CD4-positive, alpha-beta T cell treated with Interleukin-15 for 4 hours (primary cell): ENCODE measurements around the gene ZNF592.

Source experiments
- DNase-seq: peaks from one replicate; pipeline ENCODE4 v3.0.0-alpha.2; 2020; ENCODE audit warnings: low spot score

The ZNF592 gene

DNA sequence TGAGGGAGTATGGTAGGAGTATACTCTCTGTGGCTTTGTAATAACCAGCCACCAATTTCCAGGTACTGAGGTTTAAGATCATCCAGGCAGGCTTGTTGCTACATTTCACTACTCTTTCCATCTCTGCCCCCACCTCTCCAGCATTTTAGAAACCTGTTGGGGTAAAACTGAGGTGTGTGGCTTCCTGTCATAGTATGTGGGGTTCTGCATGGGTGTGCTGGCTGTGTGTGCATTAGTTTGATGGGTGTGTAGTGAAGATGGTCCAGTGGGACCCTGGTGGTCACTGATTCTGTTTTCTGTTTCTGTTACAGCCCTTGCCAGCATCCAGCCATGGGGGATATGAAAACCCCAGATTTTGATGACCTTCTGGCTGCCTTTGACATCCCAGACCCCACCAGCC lies 34.0 kb downstream of the ZNF592 start:
- DNase-seq = no peak

GRCh38 chr15:84783493-84784251 lies 35.3 kb downstream of the ZNF592 start:
- no peak for DNase-seq

DNA sequence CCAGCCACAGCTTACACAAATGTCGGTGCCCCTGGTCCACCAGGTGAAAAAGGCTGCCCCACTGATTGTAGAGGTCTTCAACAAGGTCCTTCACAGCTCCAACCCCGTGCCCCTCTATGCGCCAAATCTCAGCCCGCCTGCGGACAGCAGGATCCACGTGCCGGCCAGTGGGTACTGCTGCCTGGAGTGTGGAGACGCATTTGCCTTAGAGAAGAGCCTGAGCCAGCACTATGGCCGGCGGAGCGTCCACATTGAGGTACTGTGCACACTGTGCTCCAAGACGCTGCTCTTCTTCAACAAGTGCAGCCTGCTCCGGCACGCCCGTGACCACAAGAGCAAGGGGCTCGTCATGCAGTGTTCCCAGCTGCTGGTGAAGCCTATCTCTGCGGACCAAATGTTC lies 35.9 kb downstream of the ZNF592 start:
- no peak for DNase-seq

- DNase-seq = no peak
Observed at GRCh38 chr15:84785053-84785452, 36.7 kb downstream of the ZNF592 start.

GRCh38 chr15:84788500-84788899 lies 40.1 kb downstream of the ZNF592 start:
- DNase-seq = no peak

- no peak for DNase-seq
Observed at GRCh38 chr15:84789762-84790161, 41.4 kb downstream of the ZNF592 start.

DNA sequence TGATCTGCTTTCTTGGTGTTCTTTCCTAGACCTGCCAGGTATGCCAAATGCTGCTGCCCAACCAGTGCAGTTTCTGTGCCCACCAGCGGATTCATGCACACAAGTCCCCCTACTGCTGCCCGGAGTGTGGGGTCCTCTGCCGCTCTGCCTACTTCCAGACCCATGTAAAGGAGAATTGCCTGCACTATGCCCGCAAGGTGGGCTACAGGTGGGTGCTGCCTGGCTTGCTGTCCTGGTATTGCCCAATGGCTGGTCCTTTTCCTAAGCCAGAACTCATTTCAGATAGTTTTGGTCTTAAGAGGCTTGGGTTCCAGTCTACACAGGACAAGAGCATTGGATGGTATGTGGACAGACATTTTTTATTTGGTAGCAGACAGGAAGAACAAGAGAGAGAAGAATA lies 42.3 kb downstream of the ZNF592 start:
- DNase-seq = no peak

DNA sequence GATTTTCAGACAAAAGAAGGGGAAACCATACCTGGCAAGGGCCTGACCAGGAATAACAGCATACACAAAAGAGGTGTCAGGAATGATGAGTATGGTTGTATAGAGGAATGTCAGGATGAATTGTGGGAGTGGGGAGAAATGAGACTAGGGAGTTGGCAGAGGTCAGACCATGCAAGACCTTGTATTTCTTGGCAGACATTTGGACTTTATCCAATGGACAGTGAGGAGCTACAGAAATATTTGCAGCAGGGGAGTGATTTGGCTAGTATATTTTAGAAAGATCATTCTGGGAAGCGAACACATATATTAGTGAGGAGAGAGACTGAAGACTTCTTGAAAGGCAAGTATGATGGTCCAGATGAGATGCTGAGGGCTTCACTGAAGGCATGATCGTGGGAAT lies 43.4 kb downstream of the ZNF592 start:
- no peak for DNase-seq

GRCh38 chr15:84793431-84794161 lies 45.2 kb downstream of the ZNF592 start:
- no peak for DNase-seq

GRCh38 chr15:84794162-84794547 lies 45.8 kb downstream of the ZNF592 start:
- no peak for DNase-seq

GRCh38 chr15:84795186-84795585 lies 46.8 kb downstream of the ZNF592 start:
- no peak for DNase-seq

- DNase-seq = no peak
Observed at GRCh38 chr15:84797212-84797611, 48.8 kb downstream of the ZNF592 start.

DNA sequence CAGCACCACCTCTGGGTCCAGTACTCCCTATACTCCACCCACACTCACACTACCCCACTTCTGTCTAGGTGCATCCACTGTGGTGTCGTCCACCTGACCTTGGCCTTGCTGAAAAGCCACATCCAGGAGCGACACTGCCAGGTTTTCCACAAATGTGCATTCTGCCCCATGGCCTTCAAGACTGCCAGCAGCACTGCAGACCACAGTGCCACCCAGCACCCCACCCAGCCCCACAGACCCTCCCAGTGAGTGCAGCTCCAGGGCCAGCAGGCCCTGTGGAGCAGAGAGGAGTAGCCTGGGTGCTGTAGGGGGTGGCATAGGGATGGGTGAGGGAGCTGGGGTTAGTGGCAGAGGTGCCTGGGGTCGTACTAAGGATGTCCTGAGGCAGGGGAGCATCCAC lies 49.4 kb downstream of the ZNF592 start:
- DNase-seq = no peak

DNA sequence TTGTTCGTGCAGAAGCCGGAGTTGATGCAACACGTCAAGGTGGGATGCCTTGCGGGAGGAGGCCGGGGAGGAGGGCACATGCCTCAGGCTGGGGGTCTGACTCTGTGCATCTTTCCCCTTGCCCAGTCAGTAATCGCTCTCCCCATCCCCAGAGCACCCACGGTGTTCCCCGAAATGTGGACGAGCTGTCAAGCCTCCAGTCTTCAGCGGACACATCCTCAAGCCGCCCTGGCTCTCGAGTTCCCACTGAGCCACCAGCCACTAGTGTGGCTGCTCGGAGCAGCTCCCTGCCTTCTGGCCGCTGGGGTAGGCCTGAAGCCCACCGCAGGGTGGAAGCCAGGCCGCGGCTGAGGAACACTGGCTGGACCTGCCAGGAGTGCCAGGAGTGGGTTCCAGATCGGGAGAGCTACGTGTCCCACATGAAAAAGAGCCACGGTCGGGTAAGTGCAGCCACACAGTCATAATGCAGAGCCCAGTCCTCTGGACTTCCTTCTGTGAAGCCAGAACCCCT lies 50.1 kb downstream of the ZNF592 start:
- DNase-seq = no peak

- DNase-seq = no peak
Observed at GRCh38 chr15:84799511-84800187, 51.3 kb downstream of the ZNF592 start.

DNA sequence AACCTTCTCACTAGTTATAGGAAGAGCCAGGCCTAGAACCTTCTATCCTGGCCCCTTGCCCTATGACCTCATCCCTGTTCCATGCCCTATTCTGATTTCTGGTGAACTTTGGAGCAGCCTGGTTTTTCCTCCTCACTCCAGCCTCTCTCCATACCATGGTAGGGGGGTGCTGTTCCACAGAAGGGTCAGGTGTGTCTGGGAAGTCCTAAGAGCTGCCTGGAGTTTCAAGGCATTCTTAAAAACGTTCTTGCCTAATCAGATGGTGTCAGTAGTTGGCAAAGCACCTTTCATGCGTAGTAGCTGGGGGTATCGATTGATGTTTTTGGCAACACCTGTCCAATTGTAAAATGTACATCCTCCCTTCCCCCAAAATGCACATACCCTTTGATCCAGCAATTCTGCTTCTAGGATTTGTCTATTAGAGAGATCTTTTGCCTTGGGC lies 52.0 kb downstream of the ZNF592 start:
- DNase-seq = no peak

DNA sequence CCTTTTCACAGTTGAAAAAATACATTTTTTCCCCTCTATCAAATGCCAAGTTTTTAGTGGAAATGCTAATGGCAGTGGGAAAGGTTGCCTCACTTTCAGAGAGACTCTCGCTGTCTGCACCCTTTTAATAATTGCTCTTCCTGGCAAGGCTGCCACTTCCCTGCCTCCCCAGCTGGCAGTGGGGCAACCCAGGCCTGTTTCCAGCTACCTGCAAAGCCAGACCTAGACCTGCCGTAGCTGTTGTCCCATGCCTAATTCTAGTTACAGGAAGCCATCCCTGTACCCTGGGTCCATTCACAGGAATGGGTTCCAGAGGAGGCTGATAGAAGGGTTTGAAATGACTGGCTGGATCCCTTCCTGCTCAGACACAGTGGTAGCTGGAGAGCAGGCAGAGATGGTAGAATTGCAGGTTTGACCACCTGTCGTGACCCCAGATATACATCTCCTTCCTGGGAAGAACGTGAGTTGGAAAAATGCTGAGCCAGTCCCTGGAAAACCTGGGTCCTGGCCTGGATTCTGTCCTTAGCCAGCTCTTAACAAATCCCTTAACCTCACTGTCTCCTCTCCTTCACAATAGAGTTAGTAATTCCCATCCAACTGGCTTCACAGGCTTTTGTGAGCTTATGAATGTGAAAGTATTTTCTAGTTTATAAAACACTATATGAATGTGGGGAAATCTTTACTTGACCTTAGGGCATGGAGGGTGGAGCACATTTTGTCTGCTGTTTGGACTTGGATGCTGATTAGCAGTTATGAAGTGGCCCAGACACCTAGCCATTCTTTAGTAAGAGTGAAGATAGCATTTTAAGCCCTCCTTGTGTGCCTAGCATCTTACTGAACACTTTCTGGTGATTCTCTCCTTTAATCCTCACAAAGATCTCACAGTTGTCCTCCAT lies 55.9 kb downstream of the ZNF592 start:
- no peak for DNase-seq

GRCh38 chr15:84805221-84805620 lies 56.8 kb downstream of the ZNF592 start:
- no peak for DNase-seq

DNA sequence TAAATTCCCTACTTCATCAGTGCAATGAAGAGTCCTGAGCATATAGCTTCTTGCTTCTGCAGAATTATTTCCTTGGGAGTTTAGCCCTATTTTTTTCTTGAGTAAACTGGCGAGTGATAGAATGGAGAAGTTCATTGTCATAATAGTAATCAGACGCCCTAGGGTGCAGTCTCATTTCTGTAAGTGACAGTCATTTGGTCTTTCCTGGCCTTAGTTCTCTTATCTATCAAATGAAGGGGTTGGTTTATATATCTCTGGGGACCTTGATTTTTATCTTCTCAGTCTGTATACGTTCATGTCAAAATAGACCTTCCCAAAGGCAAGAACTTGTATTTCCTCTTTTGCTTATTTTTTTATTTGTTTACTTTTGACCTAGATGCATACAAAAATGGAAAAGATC lies 58.8 kb downstream of the ZNF592 start:
- no peak for DNase-seq

- DNase-seq = no peak
Observed at GRCh38 chr15:84810073-84810840, 61.9 kb downstream of the ZNF592 start.

GRCh38 chr15:84811151-84811550 lies 62.8 kb downstream of the ZNF592 start:
- DNase-seq = no peak
